ENCODE data around the gene DPEP3.

Gene DPEP3

GRCh38 chr16:67979955-67980678 lies at the start of gene DPEP3:
DPEP3 (minus strand) TSS chr16:67980499; CDS start chr16:67980380, 119 bp downstream.
- TF ChIP-seq CTCF (conservative IDR thresholded peaks at IDR 0.05; ENCODE audit: low read depth, low read length) = no peak
- Histone ChIP-seq H3K27ac (no peak within 1 kb of the TSS), H3K79me2 (ENCODE audit: insufficient read depth, low read depth) (no peaks in the 10 kb centered on the region), H3K9ac (no peak within 1 kb of the TSS), H3K4me2 (no peak within 1 kb of the TSS), H3K27me3 (ENCODE audit: insufficient read depth, low read depth) (no peaks in the 10 kb centered on the region), H2AFZ (ENCODE audit: low read depth) (no peak within 1 kb of the TSS), H4K20me1 (ENCODE audit: insufficient read depth) (no peaks in the 10 kb centered on the region), H3K4me3 (IDR thresholded peaks at IDR 0.05; ENCODE audit: insufficient read depth, low read depth, low read length) (no peak within 1 kb of the TSS), H3K4me1 (ENCODE audit: low read depth, poor library complexity, severe bottlenecking) (peaks cover 21% of the 10 kb centered on the region), H3K36me3 (ENCODE audit: insufficient read depth) (no peaks in the 10 kb centered on the region)

- Histone ChIP-seq H3K36me3 (ENCODE audit: insufficient read depth) (no peaks in the 10 kb centered on the region; the same call in 1 of the 2 replicates), H2AFZ (ENCODE audit: low read depth) (no peak overlapping the region), H3K4me2 (no peak overlapping the region), H4K20me1 (ENCODE audit: insufficient read depth) (no peaks in the 10 kb centered on the region), H3K27me3 (ENCODE audit: insufficient read depth, low read depth) (no peaks in the 10 kb centered on the region), H3K27ac (no peak overlapping the region), H3K4me1 (ENCODE audit: low read depth, poor library complexity, severe bottlenecking) (peaks cover 8% of the 10 kb centered on the region), H3K4me3 (IDR thresholded peaks at IDR 0.05; ENCODE audit: insufficient read depth, low read depth, low read length) (no peak overlapping the region), H3K79me2 (ENCODE audit: insufficient read depth, low read depth) (peaks cover 5% of the 10 kb centered on the region), H3K9ac (no peak overlapping the region)
- no peak for TF ChIP-seq CTCF (conservative IDR thresholded peaks at IDR 0.05; ENCODE audit: low read depth, low read length)
These were observed 48.7 kb upstream of the DPEP3 start for GRCh38 chr16:68028996-68029395.

- Histone ChIP-seq H4K20me1 (ENCODE audit: insufficient read depth) (no peaks in the 10 kb centered on the region), H3K36me3 (ENCODE audit: insufficient read depth) (no peaks in the 10 kb centered on the region), H3K27me3 (ENCODE audit: insufficient read depth, low read depth) (no peaks in the 10 kb centered on the region), H3K79me2 (ENCODE audit: insufficient read depth, low read depth) (peaks cover 29% of the 10 kb centered on the region), H3K9ac (peak within 1 kb of the TSS; percentile 98), H3K27ac (peak within 1 kb of the TSS; percentile 85), H2AFZ (ENCODE audit: low read depth) (peak within 1 kb of the TSS; percentile 91), H3K4me3 (IDR thresholded peaks at IDR 0.05; ENCODE audit: insufficient read depth, low read depth, low read length) (no peak within 1 kb of the TSS), H3K4me1 (ENCODE audit: low read depth, poor library complexity, severe bottlenecking) (peaks cover 23% of the 10 kb centered on the region), H3K4me2 (peak within 1 kb of the TSS; percentile 100)
- no peak for TF ChIP-seq CTCF (conservative IDR thresholded peaks at IDR 0.05; ENCODE audit: low read depth, low read length)
These were observed 42.6 kb upstream of the DPEP3 start, which contains the start of the genes DDX28 and DUS2 for GRCh38 chr16:68022728-68023537. DDX28 (minus strand) TSS chr16:68023232; CDS start chr16:68023202, 30 bp downstream. DUS2 (plus strand) TSS chr16:68023284; CDS start chr16:68038024, 14,740 bp downstream.

GRCh38 chr16:68022278-68022727 lies 42.0 kb upstream of the DPEP3 start:
- no peaks in the 10 kb centered on the region for H3K27me3 ChIP-seq (ENCODE audit: insufficient read depth, low read depth)
- H3K36me3 ChIP-seq (ENCODE audit: insufficient read depth) = no peaks in the 10 kb centered on the region
- H3K27ac ChIP-seq = peak overlapping the region; percentile 85
- peaks cover 29% of the 10 kb centered on the region for H3K79me2 ChIP-seq (ENCODE audit: insufficient read depth, low read depth)
- no peak for TF ChIP-seq CTCF (conservative IDR thresholded peaks at IDR 0.05; ENCODE audit: low read depth, low read length)
- H4K20me1 ChIP-seq (ENCODE audit: insufficient read depth) = no peaks in the 10 kb centered on the region
- H3K4me2 ChIP-seq = peak overlapping the region; percentile 100
- H2AFZ ChIP-seq (ENCODE audit: low read depth) = peak overlapping the region; percentile 91
- peak overlapping the region; percentile 98 for H3K9ac ChIP-seq
- H3K4me1 ChIP-seq (ENCODE audit: low read depth, poor library complexity, severe bottlenecking) = peaks cover 23% of the 10 kb centered on the region
- H3K4me3 ChIP-seq (IDR thresholded peaks at IDR 0.05; ENCODE audit: insufficient read depth, low read depth, low read length) = no peak overlapping the region

Data from KMS-11 (cell line).